SK-N-SH treated with all-trans-retinoic acid at 6 μM for 48 hours (cell line): ENCODE measurements around the gene COL6A5.

Experiments used
- ATAC-seq: fragments of 200-7000 bp; cut with Tn5 transposase; 3 replicates; pipeline ENCODE4 v1.9.1; 2020; ENCODE audit warnings: mild to moderate bottlenecking, moderate library complexity
- ARNTL ChIP-seq: fragments of 450-650 bp; formaldehyde crosslinking; IDR thresholded peaks from 2 replicates; pipeline ENCODE4 v1.5.0; 2020; ENCODE audit warnings: low read depth, mild to moderate bottlenecking, moderate library complexity, borderline replicate concordance
- CREB5 ChIP-seq: fragments of 250-450 bp; sonication (Bioruptor Pico); IDR thresholded peaks from 2 replicates; pipeline ENCODE4 v1.5.1; 2020; ENCODE audit warnings: low read depth, mild to moderate bottlenecking, moderate library complexity
- CSRNP3 ChIP-seq: fragments of 250-450 bp; sonication (Bioruptor Pico); IDR thresholded peaks from 2 replicates; pipeline ENCODE4 v1.5.1; 2021; ENCODE audit warnings: mild to moderate bottlenecking, moderate library complexity
- ESRRG ChIP-seq: fragments of 250-450 bp; sonication (Bioruptor Pico); IDR thresholded peaks from 2 replicates; pipeline ENCODE4 v1.6.1; 2021; ENCODE audit warnings: mild to moderate bottlenecking
- GLIS3 ChIP-seq: fragments of 250-450 bp; sonication (Bioruptor Pico); IDR thresholded peaks from 2 replicates; pipeline ENCODE4 v1.5.0; 2020; ENCODE audit warnings: mild to moderate bottlenecking, moderate library complexity
- ISL1 ChIP-seq: fragments of 250-450 bp; sonication (Bioruptor Pico); IDR thresholded peaks from 2 replicates; pipeline ENCODE4 v2.1.2; 2022; ENCODE audit warnings: mild to moderate bottlenecking, moderate library complexity
- OSR1 ChIP-seq: fragments of 250-450 bp; sonication (Bioruptor Pico); IDR thresholded peaks from 2 replicates; pipeline ENCODE4 v1.8.0; 2022; ENCODE audit warnings: moderate library complexity, mild to moderate bottlenecking, inconsistent platforms
- PATZ1 ChIP-seq: fragments of 250-450 bp; sonication (Bioruptor Pico); IDR thresholded peaks from 2 replicates; pipeline ENCODE4 v1.8.0; 2020; ENCODE audit warnings: mild to moderate bottlenecking, moderate library complexity, borderline replicate concordance
- POU6F1 ChIP-seq: fragments of 250-450 bp; sonication (Bioruptor Pico); IDR thresholded peaks from 2 replicates; pipeline ENCODE4 v1.8.0; 2021; ENCODE audit warnings: low read depth, mild to moderate bottlenecking, moderate library complexity, borderline replicate concordance
- PPARA ChIP-seq: fragments of 250-450 bp; sonication (Bioruptor Pico); IDR thresholded peaks from 2 replicates; pipeline ENCODE4 v1.5.0; 2020; ENCODE audit warnings: mild to moderate bottlenecking, borderline replicate concordance
- RARB ChIP-seq: fragments of 250-450 bp; sonication (Bioruptor Pico); IDR thresholded peaks from 2 replicates; pipeline ENCODE4 v1.8.0; 2021; ENCODE audit warnings: mild to moderate bottlenecking, moderate library complexity
- SNAI2 ChIP-seq: fragments of 250-450 bp; sonication (Bioruptor Pico); IDR thresholded peaks from 2 replicates; pipeline ENCODE4 v1.5.0; 2020; ENCODE audit warnings: mild to moderate bottlenecking, moderate library complexity
- TCF4 ChIP-seq: fragments of 250-450 bp; sonication (Bioruptor Pico); IDR thresholded peaks from 2 replicates; pipeline ENCODE4 v1.8.0; 2021; ENCODE audit warnings: mild to moderate bottlenecking, moderate library complexity, borderline replicate concordance
- TOX ChIP-seq: fragments of 250-450 bp; sonication (Bioruptor Pico); IDR thresholded peaks from 2 replicates; pipeline ENCODE4 v1.8.0; 2021; ENCODE audit warnings: mild to moderate bottlenecking, moderate library complexity, borderline replicate concordance
- TSHZ2 ChIP-seq: fragments of 250-450 bp; sonication (Bioruptor Pico); IDR thresholded peaks from 2 replicates; pipeline ENCODE4 v1.5.0; 2020; ENCODE audit warnings: mild to moderate bottlenecking, moderate library complexity
- ZC3H10 ChIP-seq: fragments of 250-450 bp; sonication (Bioruptor Pico); IDR thresholded peaks from 2 replicates; pipeline ENCODE4 v1.5.1; 2021; ENCODE audit warnings: mild to moderate bottlenecking, moderate library complexity
- ZFP3 ChIP-seq: fragments of 250-450 bp; sonication (Bioruptor Pico); IDR thresholded peaks from 2 replicates; pipeline ENCODE4 v1.5.0; 2020; ENCODE audit warnings: mild to moderate bottlenecking, moderate library complexity
- ZFP30 ChIP-seq: fragments of 450-650 bp; formaldehyde crosslinking; IDR thresholded peaks from 2 replicates; pipeline ENCODE4 v1.5.0; 2022; ENCODE audit warnings: mild to moderate bottlenecking, moderate library complexity
- ZNF565 ChIP-seq: fragments of 450-650 bp; formaldehyde crosslinking; conservative IDR thresholded peaks from 2 replicates; pipeline ENCODE4 v1.5.0; 2020; ENCODE audit warnings: low read depth, mild to moderate bottlenecking, moderate library complexity
- ZNF70 ChIP-seq: fragments of 450-650 bp; formaldehyde crosslinking; IDR thresholded peaks from 2 replicates; pipeline ENCODE4 v1.5.0; 2020; ENCODE audit warnings: mild to moderate bottlenecking, moderate library complexity
- ZNF8 ChIP-seq: fragments of 450-650 bp; formaldehyde crosslinking; IDR thresholded peaks from 2 replicates; pipeline ENCODE4 v1.5.0; 2020; ENCODE audit warnings: mild to moderate bottlenecking, moderate library complexity

Gene COL6A5

GRCh38 chr3:130323503-130323902 is 22.0 kb upstream of the COL6A5 start:
- ATAC-seq, result no peak
- no peak for TF ChIP-seq CSRNP3

- no peak for TF ChIP-seq ZNF8
- TF ChIP-seq ZNF70 (CRISPR knock-in tag), result no peak
- no peak for TF ChIP-seq PATZ1 (CRISPR knock-in tag)
- TF ChIP-seq CREB5 (CRISPR knock-in tag), result no peak
- no peak for TF ChIP-seq CSRNP3
- TF ChIP-seq TOX (CRISPR knock-in tag), result no peak
- no peak for TF ChIP-seq ARNTL (CRISPR knock-in tag)
- TF ChIP-seq ZFP3 (CRISPR knock-in tag), result no peak
- no peak for ATAC-seq
These were observed 4.7 kb upstream of the COL6A5 start for GRCh38 chr3:130340766-130341165.

GRCh38 chr3:130341388-130341787 is 4.1 kb upstream of the COL6A5 start:
- ATAC-seq, result no peak
- TF ChIP-seq TSHZ2 (CRISPR knock-in tag) (no peak), GLIS3 (CRISPR knock-in tag) (no peak), SNAI2 (CRISPR knock-in tag) (no peak), ZFP30 (CRISPR knock-in tag) (no peak), ZNF70 (CRISPR knock-in tag) (no peak), PPARA (CRISPR knock-in tag) (no peak), POU6F1 (CRISPR knock-in tag) (no peak), RARB (no peak), TCF4 (no peak), ZNF8 (no peak), ARNTL (CRISPR knock-in tag) (no peak), CSRNP3 (no peak), ESRRG (no peak), ZNF565 (no peak), CREB5 (CRISPR knock-in tag) (no peak), ZC3H10 (no peak), ISL1 (CRISPR knock-in tag) (no peak), OSR1 (CRISPR knock-in tag) (no peak), ZFP3 (CRISPR knock-in tag) (no peak), TOX (CRISPR knock-in tag) (no peak)
